ENCODE data around the gene TMEM50B.
"Not testable (repeated sequence)": the region's sequence is repeated elsewhere in the genome, so short reads cannot be mapped to it uniquely, and the experiment has no call there.

TMEM50B gene

GRCh38 chr21:33511639-33512038 lies 31.9 kb upstream of the TMEM50B start:
- Histone ChIP-seq H3K36me3 (ENCODE audit: insufficient read depth, low read length) (peaks cover 24% of the 10 kb centered on the region; the same call in 1 of the 2 replicates), H3K9ac (ENCODE audit: low read depth, low read length, poor library complexity, severe bottlenecking) (no peak overlapping the region), H3K9me2 (replicated peaks; ENCODE audit: low read depth, low read length) (no peaks in the 10 kb centered on the region), H4K20me1 (ENCODE audit: insufficient read depth, low read length, poor library complexity, severe bottlenecking) (no peaks in the 10 kb centered on the region), H3K9me3 (ENCODE audit: insufficient read depth, low read depth, low read length) (no peaks in the 10 kb centered on the region), H3K79me2 (ENCODE audit: insufficient read depth, low read length) (no peaks in the 10 kb centered on the region), H2AFZ (ENCODE audit: low read length) (no peak overlapping the region), H3K4me1 (ENCODE audit: insufficient read depth, low read length, poor library complexity, severe bottlenecking) (no peaks in the 10 kb centered on the region), H3K4me2 (ENCODE audit: low read depth, low read length, poor library complexity, severe bottlenecking) (no peak overlapping the region), H3F3A (ENCODE audit: low read depth) (no peaks in the 10 kb centered on the region), H3K27me3 (ENCODE audit: insufficient read depth, low read length, poor library complexity, severe bottlenecking) (no peaks in the 10 kb centered on the region), H3K4me3 (ENCODE audit: low read length, poor library complexity, severe bottlenecking) (no peak overlapping the region)
- TF ChIP-seq CTCF (conservative IDR thresholded peaks at IDR 0.05; ENCODE audit: low read length) (no peak), EZH2phosphoT487 (IDR thresholded peaks at IDR 0.05; ENCODE audit: borderline replicate concordance) (no peak)

GRCh38 chr21:33510826-33511225 lies 31.1 kb upstream of the TMEM50B start:
- Histone ChIP-seq H3F3A (ENCODE audit: low read depth) (no peaks in the 10 kb centered on the region), H3K36me3 (ENCODE audit: insufficient read depth, low read length) (peaks cover 19% of the 10 kb centered on the region; the same call in 1 of the 2 replicates), H3K4me1 (ENCODE audit: insufficient read depth, low read length, poor library complexity, severe bottlenecking) (no peaks in the 10 kb centered on the region), H3K9me3 (ENCODE audit: insufficient read depth, low read depth, low read length) (no peaks in the 10 kb centered on the region), H3K79me2 (ENCODE audit: insufficient read depth, low read length) (no peaks in the 10 kb centered on the region), H2AFZ (ENCODE audit: low read length) (no peak overlapping the region), H3K4me3 (ENCODE audit: low read length, poor library complexity, severe bottlenecking) (no peak overlapping the region), H4K20me1 (ENCODE audit: insufficient read depth, low read length, poor library complexity, severe bottlenecking) (no peaks in the 10 kb centered on the region), H3K9ac (ENCODE audit: low read depth, low read length, poor library complexity, severe bottlenecking) (no peak overlapping the region), H3K4me2 (ENCODE audit: low read depth, low read length, poor library complexity, severe bottlenecking) (no peak overlapping the region), H3K9me2 (replicated peaks; ENCODE audit: low read depth, low read length) (no peaks in the 10 kb centered on the region), H3K27me3 (ENCODE audit: insufficient read depth, low read length, poor library complexity, severe bottlenecking) (no peaks in the 10 kb centered on the region)
- TF ChIP-seq EZH2phosphoT487 (IDR thresholded peaks at IDR 0.05; ENCODE audit: borderline replicate concordance): no peak
- no peak for TF ChIP-seq CTCF (conservative IDR thresholded peaks at IDR 0.05; ENCODE audit: low read length)

GRCh38 chr21:33507003-33507402 lies 27.2 kb upstream of the TMEM50B start:
- not testable (repeated sequence) for H3K4me3 ChIP-seq (ENCODE audit: low read length, poor library complexity, severe bottlenecking); H3K9me3 ChIP-seq (ENCODE audit: insufficient read depth, low read depth, low read length); H3K9me2 ChIP-seq (replicated peaks; ENCODE audit: low read depth, low read length); H3K79me2 ChIP-seq (ENCODE audit: insufficient read depth, low read length); H3K4me2 ChIP-seq (ENCODE audit: low read depth, low read length, poor library complexity, severe bottlenecking); H3K4me1 ChIP-seq (ENCODE audit: insufficient read depth, low read length, poor library complexity, severe bottlenecking); H3K27me3 ChIP-seq (ENCODE audit: insufficient read depth, low read length, poor library complexity, severe bottlenecking); H3K9ac ChIP-seq (ENCODE audit: low read depth, low read length, poor library complexity, severe bottlenecking); H2AFZ ChIP-seq (ENCODE audit: low read length); H3F3A ChIP-seq (ENCODE audit: low read depth); H4K20me1 ChIP-seq (ENCODE audit: insufficient read depth, low read length, poor library complexity, severe bottlenecking)
- peaks cover 19% of the 10 kb centered on the region; the same call in 1 of the 2 replicates for H3K36me3 ChIP-seq (ENCODE audit: insufficient read depth, low read length)

- Histone ChIP-seq H2AFZ (ENCODE audit: low read length) (no peak overlapping the region), H3K4me1 (ENCODE audit: insufficient read depth, low read length, poor library complexity, severe bottlenecking) (no peaks in the 10 kb centered on the region), H3K79me2 (ENCODE audit: insufficient read depth, low read length) (no peaks in the 10 kb centered on the region), H3K9ac (ENCODE audit: low read depth, low read length, poor library complexity, severe bottlenecking) (no peak overlapping the region), H3K9me3 (ENCODE audit: insufficient read depth, low read depth, low read length) (no peaks in the 10 kb centered on the region), H3K4me3 (ENCODE audit: low read length, poor library complexity, severe bottlenecking) (no peak overlapping the region), H3K4me2 (ENCODE audit: low read depth, low read length, poor library complexity, severe bottlenecking) (no peak overlapping the region), H3F3A (ENCODE audit: low read depth) (no peaks in the 10 kb centered on the region), H3K36me3 (ENCODE audit: insufficient read depth, low read length) (peaks cover 10% of the 10 kb centered on the region; the same call in 1 of the 2 replicates), H3K9me2 (replicated peaks; ENCODE audit: low read depth, low read length) (no peaks in the 10 kb centered on the region), H4K20me1 (ENCODE audit: insufficient read depth, low read length, poor library complexity, severe bottlenecking) (no peaks in the 10 kb centered on the region), H3K27me3 (ENCODE audit: insufficient read depth, low read length, poor library complexity, severe bottlenecking) (no peaks in the 10 kb centered on the region)
- no peak for TF ChIP-seq CTCF (conservative IDR thresholded peaks at IDR 0.05; ENCODE audit: low read length)
- TF ChIP-seq EZH2phosphoT487 (IDR thresholded peaks at IDR 0.05; ENCODE audit: borderline replicate concordance): no peak
Measured at GRCh38 chr21:33505833-33506232, 26.1 kb upstream of the TMEM50B start.

All from Loucy (cell line).